HL-60 (cell line): ENCODE results near the gene CAPN8.

Source experiments
- CTCF ChIP-seq: IDR thresholded peaks from one replicate; pipeline ENCODE4 v1.5.1; 2011; ENCODE audit warnings: low read length, control low read depth, inconsistent platforms; ENCODE audit not compliant: insufficient read depth
- POLR2AphosphoS5 ChIP-seq: IDR thresholded peaks from 2 replicates; pipeline ENCODE4 v1.6.1; 2012; ENCODE audit warnings: low read depth
- SPI1 ChIP-seq: IDR thresholded peaks from 2 replicates; pipeline ENCODE4 v1.6.1; 2012; ENCODE audit warnings: low read depth, mild to moderate bottlenecking, borderline replicate concordance

GRCh38 chr1:223712194-223712849 is 46.8 kb upstream of the CAPN8 start, which contains the start of gene CAPN2:
- no peak for TF ChIP-seq CTCF
- no peak for TF ChIP-seq POLR2AphosphoS5
- no peak for TF ChIP-seq SPI1
